ENCODE data around the gene COG5.

GRCh38 chr7:107164092-107164491, 399.6 kb downstream of the COG5 start:
- TF ChIP-seq SREBF2 (CRISPR knock-in tag; IDR thresholded peaks at IDR 0.05) (no peak), EGR1 (conservative IDR thresholded peaks at IDR 0.05) (no peak), ATF3 (IDR thresholded peaks at IDR 0.05) (no peak), ATF3 (CRISPR knock-in tag; conservative IDR thresholded peaks at IDR 0.05) (no peak), POLR2B (IDR thresholded peaks at IDR 0.05; ENCODE audit: low read depth, partially characterized antibody) (no peak), CTCF (IDR thresholded peaks at IDR 0.05 in 2 of 3, conservative IDR thresholded peaks at IDR 0.05 in 1 of 3; ENCODE audit: insufficient read depth in 2 of 3, low read depth in 1 of 3, low read length in 3 of 3) (no peak)
